H1 (cell line): ENCODE results near the gene BHLHE23. TPM values are rescaled to one million over a fixed set of nuclear protein-coding genes. Genes with fewer than 3 reads are reported as not detected.

Source experiments
- CTCF ChIA-PET: fragments of 300-600 bp; sonication (Branson Sonifier 250); formaldehyde crosslinking; loops from one replicate; lab custom pipeline; 2021; ENCODE audit not compliant: partially characterized antibody; lab: Charles Lee
- POLR2A ChIA-PET: fragments of 300-600 bp; sonication (Branson Sonifier 250); formaldehyde crosslinking; loops from one replicate; lab custom pipeline; 2021; ENCODE audit warnings: inconsistent platforms; ENCODE audit not compliant: partially characterized antibody; lab: Charles Lee
- DNase-seq, 2 experiments: peaks; one replicate each; pipeline versions ENCODE4 v3.0.0 to v3.0.0-alpha.2; 2010 to 2022; ENCODE audit warnings: low spot score in 2 of 2, low read depth in 1 of 2, mixed read lengths in 1 of 2
- FAIRE-seq: peaks from 2 replicates; lab custom pipeline; 2011; peaks lifted over from hg19 to GRCh38; lab: Jason Lieb, UNC
- H2AFZ ChIP-seq: 2 replicates; pipeline ENCODE4 v1.8.1; 2012; ENCODE audit warnings: low read length, inconsistent platforms
- H2AK5ac ChIP-seq: 2 replicates; pipeline ENCODE4 v1.6.1; 2013; ENCODE audit warnings: low read depth, low read length
- H2BK120ac ChIP-seq: replicated peaks from 2 replicates; pipeline ENCODE3; 2013; ENCODE audit warnings: low read depth, low read length, inconsistent platforms
- H2BK12ac ChIP-seq: 2 replicates; pipeline ENCODE4 v1.6.1; 2013; ENCODE audit warnings: low read depth, low read length
- H2BK15ac ChIP-seq: 2 replicates; pipeline ENCODE4 v1.6.1; 2013; ENCODE audit warnings: low read length
- H2BK20ac ChIP-seq: 2 replicates; pipeline ENCODE4 v1.6.1; 2013; ENCODE audit warnings: low read length
- H2BK5ac ChIP-seq: 2 replicates; pipeline ENCODE4 v1.6.1; 2013; ENCODE audit warnings: low read depth, low read length
- H3K14ac ChIP-seq: 2 replicates; pipeline ENCODE4 v1.6.1; 2013; ENCODE audit warnings: inconsistent platforms; ENCODE audit not compliant: insufficient read length
- H3K18ac ChIP-seq: 2 replicates; pipeline ENCODE4 v1.6.1; 2013; ENCODE audit warnings: low read length; ENCODE audit errors: extremely low read depth
- H3K23ac ChIP-seq: 2 replicates; pipeline ENCODE4 v1.6.1; 2013; ENCODE audit warnings: inconsistent platforms; ENCODE audit not compliant: insufficient read length
- H3K23me2 ChIP-seq: 2 replicates; pipeline ENCODE4 v1.6.1; 2013; ENCODE audit warnings: low read depth, low read length
- H3K27ac ChIP-seq: 2 replicates; pipeline ENCODE4 v1.6.1; 2011; ENCODE audit warnings: low read depth, low read length, inconsistent platforms
- H3K27me3 ChIP-seq, 4 experiments: replicated peaks in 1 of 4; 1 replicate in 1 of 4; 2 replicates in 3 of 4; pipeline versions ENCODE4 v1.6.1 to v1.8.1; 2011 to 2013; ENCODE audit warnings: low read length in 3 of 4, mild to moderate bottlenecking in 3 of 4, inconsistent platforms in 2 of 4, mixed read lengths in 2 of 4, moderate library complexity in 1 of 4; ENCODE audit not compliant: control insufficient read depth in 3 of 4, insufficient read depth in 3 of 4; ENCODE audit errors: extremely low read depth in 1 of 4
- H3K36me3 ChIP-seq, 4 experiments: 2 replicates each; pipeline versions ENCODE4 v1.6.1 to v1.8.1; 2011 to 2013; ENCODE audit warnings: mild to moderate bottlenecking in 4 of 4, low read length in 3 of 4, moderate library complexity in 2 of 4, control low read depth in 1 of 4, inconsistent platforms in 1 of 4; ENCODE audit not compliant: insufficient read depth in 4 of 4, control insufficient read depth in 2 of 4
- H3K4ac ChIP-seq: replicated peaks from 2 replicates; pipeline ENCODE3; 2013; ENCODE audit warnings: low read length, low read depth, mixed read lengths, inconsistent platforms; ENCODE audit not compliant: insufficient read length
- H3K4me1 ChIP-seq, 4 experiments: replicated peaks in 1 of 4; 1 replicate in 1 of 4; 2 replicates in 3 of 4; pipeline versions ENCODE4 v1.6.1 to v1.8.1; 2011 to 2013; ENCODE audit warnings: low read length in 3 of 4, inconsistent platforms in 2 of 4, mixed read lengths in 1 of 4; ENCODE audit not compliant: insufficient read depth in 4 of 4, control insufficient read depth in 3 of 4
- H3K4me2 ChIP-seq, 2 experiments: 2 replicates each; pipeline versions ENCODE4 v1.6.1 to v1.8.1; 2011 to 2013; ENCODE audit warnings: low read depth in 2 of 2, low read length in 2 of 2, control low read depth in 1 of 2, inconsistent platforms in 1 of 2, mild to moderate bottlenecking in 1 of 2; ENCODE audit not compliant: insufficient read depth in 1 of 2
- H3K4me3 ChIP-seq, 4 experiments: fragments of 200-600, 300-600 bp in 1 of 4; sonication (generic), shearing (Covaris generic), sonication (Bioruptor Twin) in 1 of 4; 2 replicates each; pipeline versions ENCODE4 v1.5.1 to v1.8.1; 2011 to 2016; ENCODE audit warnings: low read length in 4 of 4, low read depth in 3 of 4, control low read depth in 2 of 4, inconsistent platforms in 2 of 4, mild to moderate bottlenecking in 2 of 4, mixed read lengths in 1 of 4, moderate library complexity in 1 of 4; ENCODE audit not compliant: insufficient read depth in 2 of 4; ENCODE audit errors: extremely low read depth in 1 of 4
- H3K56ac ChIP-seq: replicated peaks from 2 replicates; pipeline ENCODE3; 2013; ENCODE audit warnings: low read depth, mild to moderate bottlenecking, mixed read lengths, low read length, inconsistent platforms; ENCODE audit not compliant: insufficient read length
- H3K79me1 ChIP-seq: 2 replicates; pipeline ENCODE4 v1.6.1; 2013; ENCODE audit warnings: low read depth, low read length, control low read depth
- H3K79me2 ChIP-seq, 2 experiments: 2 replicates each; pipeline versions ENCODE4 v1.6.1 to v1.8.1; 2012 to 2013; ENCODE audit warnings: low read length in 2 of 2, mild to moderate bottlenecking in 2 of 2, inconsistent platforms in 1 of 2; ENCODE audit not compliant: insufficient read depth in 2 of 2, control insufficient read depth in 1 of 2
- H3K9ac ChIP-seq, 4 experiments: replicated peaks in 1 of 4; 1 replicate in 1 of 4; 2 replicates in 3 of 4; pipeline versions ENCODE4 v1.6.1 to v1.8.1; 2011 to 2013; ENCODE audit warnings: low read depth in 3 of 4, low read length in 3 of 4, control low read depth in 2 of 4, mild to moderate bottlenecking in 2 of 4, moderate library complexity in 2 of 4, inconsistent platforms in 1 of 4; ENCODE audit errors: extremely low read depth in 1 of 4
- H3K9me3 ChIP-seq, 2 experiments: 2 replicates each; pipeline versions ENCODE4 v1.6.1 to v1.8.1; 2012 to 2013; ENCODE audit warnings: mild to moderate bottlenecking in 2 of 2, moderate library complexity in 2 of 2, control low read depth in 1 of 2, inconsistent platforms in 1 of 2, low read depth in 1 of 2, low read length in 1 of 2, mixed read lengths in 1 of 2; ENCODE audit not compliant: insufficient read depth in 2 of 2
- H4K20me1 ChIP-seq, 2 experiments: replicated peaks in 1 of 2; 2 replicates each; pipeline versions ENCODE3 to v1.8.1; 2011 to 2013; ENCODE audit warnings: inconsistent platforms in 2 of 2, low read length in 2 of 2, mild to moderate bottlenecking in 1 of 2; ENCODE audit not compliant: insufficient read depth in 2 of 2, control insufficient read depth in 1 of 2
- H4K5ac ChIP-seq: 2 replicates; pipeline ENCODE4 v1.6.1; 2013; ENCODE audit warnings: low read length, low read depth, mixed read lengths, inconsistent platforms; ENCODE audit not compliant: insufficient read length
- H4K8ac ChIP-seq: 2 replicates; pipeline ENCODE4 v1.8.0; 2013; ENCODE audit warnings: mild to moderate bottlenecking, moderate library complexity, low read length, inconsistent platforms; ENCODE audit not compliant: insufficient read depth; ENCODE audit errors: extremely low read depth
- H4K91ac ChIP-seq: replicated peaks from 2 replicates; pipeline ENCODE3; 2013; ENCODE audit warnings: low read length, mixed read lengths, inconsistent platforms; ENCODE audit not compliant: insufficient read length
- CREB1 ChIP-seq: IDR thresholded peaks from 2 replicates; pipeline ENCODE4 v1.6.1; 2012; ENCODE audit warnings: inconsistent platforms
- WGBS, 2 experiments: shearing (Covaris generic) in 1 of 2; methylation state at CpG; one replicate each; pipeline versions ENCODE4 v1.1.6 to v1.1.7; 2013 to 2015; ENCODE audit warnings: low lambda C conversion rate in 2 of 2, mixed read lengths in 2 of 2, inconsistent platforms in 1 of 2, low coverage in 1 of 2, missing lambda C conversion rate in 1 of 2; ENCODE audit not compliant: insufficient replicate concordance in 2 of 2, insufficient coverage in 1 of 2, insufficient read length in 1 of 2; ENCODE audit errors: extremely low coverage in 1 of 2, missing lambda C conversion rate in 1 of 2; 5-methylcytosine and 5-hydroxymethylcytosine counted together
- polyA plus RNA-seq, 7 experiments: library from polyadenylated mRNA; depleted of rRNA in 3 of 7; stranded (reverse) in 5 of 7; unstranded in 2 of 7; fragments of >200 nt in 5 of 7; fragments of 200-250 nt in 2 of 7; gene quantifications; 1 replicate in 5 of 7; 2 replicates in 1 of 7; 4 replicates in 1 of 7; pipeline versions ENCODE4 v1.2.1 to v1.2.3, GENCODE V29; 2011 to 2013; ENCODE audit warnings: missing spikeins in 2 of 7, mixed read lengths in 2 of 7
- total RNA-seq: library from RNA; stranded (reverse); fragmentation: NEBNext Ultra II Directional; extraction: Animal tissue kit (Norgen Biotek cat#: 25700); gene quantifications from 2 replicates; pipeline ENCODE4 v1.2.1, GENCODE V29; 2021

BHLHE23 gene
- total and polyA plus RNA-seq, 2 of the 8 experiments (the other 6 are each of a cell fraction or from before 2014, with no cell fraction given) = 0.47 TPM; not detected in 1

DNA sequence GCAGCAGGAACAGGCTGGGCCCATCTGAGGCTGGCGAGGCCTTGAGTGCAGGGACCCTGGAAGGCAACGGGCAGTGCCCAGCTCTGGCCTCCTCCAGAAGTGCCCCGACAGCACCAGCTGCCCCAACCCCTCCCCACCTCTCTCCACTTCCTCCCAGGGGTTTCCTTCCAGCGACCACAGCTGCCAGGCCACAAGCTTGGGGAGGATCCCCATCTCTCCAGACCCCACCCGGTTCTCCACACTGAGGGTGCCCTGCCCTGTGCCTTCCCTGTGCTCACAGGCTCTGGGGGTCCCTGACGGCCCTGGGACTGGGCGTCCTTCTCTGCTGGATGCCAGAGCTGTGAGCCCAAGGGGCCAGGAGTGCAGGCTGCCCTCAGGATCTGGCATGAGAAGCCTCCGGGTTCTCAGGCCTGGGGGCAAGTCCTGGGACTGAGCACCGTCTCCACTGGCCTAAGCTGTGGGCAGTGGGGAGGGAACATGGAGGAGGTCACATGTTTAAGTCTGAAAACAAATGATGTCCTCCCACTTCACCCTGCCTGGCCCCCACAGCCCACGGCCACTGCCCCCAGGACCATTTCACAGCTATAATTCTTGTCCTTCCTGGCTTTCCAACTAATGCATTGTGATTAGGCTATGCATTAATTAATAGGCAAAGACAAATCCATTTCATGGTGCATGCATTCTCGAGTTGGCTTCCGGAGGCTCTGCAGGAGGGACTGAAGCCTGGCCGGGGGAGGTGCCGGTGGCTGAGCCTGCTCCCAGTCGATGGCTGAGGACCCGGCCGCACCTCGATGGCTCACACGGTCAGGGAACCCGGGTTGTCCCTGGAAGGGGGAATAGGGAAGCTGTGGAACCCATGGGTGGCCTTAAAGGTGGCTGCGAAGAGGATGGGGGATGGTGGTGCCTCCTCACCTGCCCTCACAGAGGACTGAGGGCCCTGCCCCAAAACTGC lies 24.4 kb downstream of the BHLHE23 start:
- Histone ChIP-seq H2AK5ac (no peak overlapping the region; the same call in 1 of the 2 replicates), H3K18ac (0 out of 2 replicates have a peak overlapping the region, but pooled peaks have one; percentile 62), H4K5ac (no peak overlapping the region), H2AFZ (no peak overlapping the region), H3K4ac (no peak overlapping the region), H2BK5ac (peak overlapping the region; percentile 52; the same call in 1 of the 2 replicates), H3K14ac (no peak overlapping the region), H4K91ac (no peak overlapping the region), H3K27ac (no peak overlapping the region), H3K36me3 (no peaks in the 10 kb centered on the region), H2BK15ac (peak overlapping the region; percentile 88; the same call in 1 of the 2 replicates), H3K27me3 (no peaks in the 10 kb centered on the region; a peak in 1 of 7 replicates), H3K4me1 (peaks cover 0 to 29% (median 14%) of the 10 kb centered on the region in 4 experiments; a peak in 6 of 7 replicates), H3K23me2 (no peaks in the 10 kb centered on the region), H2BK120ac (no peak overlapping the region), H3K56ac (peak overlapping the region; percentile 19), H3K79me1 (no peaks in the 10 kb centered on the region), H3K23ac (no peak overlapping the region), H3K9ac (no peak overlapping the region), H2BK20ac (0 out of 2 replicates have a peak overlapping the region, but pooled peaks have one; percentile 55), H3K9me3 (no peaks in the 10 kb centered on the region), H2BK12ac (peak overlapping the region; percentile 90; the same call in 1 of the 2 replicates), H3K79me2 (no peaks in the 10 kb centered on the region), H4K8ac (peak overlapping the region; percentile 11; the same call in 1 of the 2 replicates), H4K20me1 (peaks cover 0 to 2% of the 10 kb centered on the region in 2 experiments), H3K4me3 (no peak overlapping the region), H3K4me2 (no peak overlapping the region)
- POLR2A ChIA-PET = interaction anchor here (0.5 to 1.8 kb wide), 2 partner anchors 21 to 107 kb away, joined by 3 to 6 read pairs; no protein-coding TSS in a partner anchor
- CTCF ChIA-PET = interaction anchor here (1.4 to 3.7 kb wide), 4 partner anchors 13 to 83 kb away, joined by 3 to 22 read pairs (median 8); no protein-coding TSS in a partner anchor
- 78% methylated on average over 18 of the region's 21 CpGs; no CpG with 5 or more reads in 1 of the 2 experiments for WGBS, 2 experiments
- DNase-seq = no peak
- FAIRE-seq = no peak
- no peak for TF ChIP-seq CREB1
